A204.1 (cell line): Measurements from ENCODE around the gene TUB.

Experiments
- FAIRE-seq: peaks from 2 replicates; lab custom pipeline; 2012; peaks lifted over from hg19 to GRCh38; lab: Jason Lieb, UNC

TUB gene

DNA sequence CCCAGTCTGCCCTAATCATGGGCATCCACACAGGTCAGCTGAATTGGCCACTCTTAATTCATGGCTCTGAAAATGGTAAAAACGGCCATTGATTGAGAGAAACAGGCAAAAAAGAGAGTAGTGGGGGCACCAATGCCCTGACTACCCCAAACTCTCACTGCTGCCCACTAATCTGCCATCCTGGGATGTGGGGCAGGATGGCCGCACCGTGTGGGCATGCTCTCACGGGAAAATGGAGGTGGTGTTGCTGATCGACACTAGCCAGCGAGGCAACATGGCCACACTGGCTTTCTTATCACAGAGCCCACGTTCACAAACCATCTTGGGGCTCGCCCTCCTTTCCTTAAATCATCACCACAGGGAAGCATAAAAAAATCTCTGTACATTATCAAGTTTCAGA is 11.2 kb upstream of the TUB start:
- no peak for FAIRE-seq

GRCh38 chr11:8070417-8071115 is 10.4 kb upstream of the TUB start:
- FAIRE-seq = peak; percentile 67

DNA sequence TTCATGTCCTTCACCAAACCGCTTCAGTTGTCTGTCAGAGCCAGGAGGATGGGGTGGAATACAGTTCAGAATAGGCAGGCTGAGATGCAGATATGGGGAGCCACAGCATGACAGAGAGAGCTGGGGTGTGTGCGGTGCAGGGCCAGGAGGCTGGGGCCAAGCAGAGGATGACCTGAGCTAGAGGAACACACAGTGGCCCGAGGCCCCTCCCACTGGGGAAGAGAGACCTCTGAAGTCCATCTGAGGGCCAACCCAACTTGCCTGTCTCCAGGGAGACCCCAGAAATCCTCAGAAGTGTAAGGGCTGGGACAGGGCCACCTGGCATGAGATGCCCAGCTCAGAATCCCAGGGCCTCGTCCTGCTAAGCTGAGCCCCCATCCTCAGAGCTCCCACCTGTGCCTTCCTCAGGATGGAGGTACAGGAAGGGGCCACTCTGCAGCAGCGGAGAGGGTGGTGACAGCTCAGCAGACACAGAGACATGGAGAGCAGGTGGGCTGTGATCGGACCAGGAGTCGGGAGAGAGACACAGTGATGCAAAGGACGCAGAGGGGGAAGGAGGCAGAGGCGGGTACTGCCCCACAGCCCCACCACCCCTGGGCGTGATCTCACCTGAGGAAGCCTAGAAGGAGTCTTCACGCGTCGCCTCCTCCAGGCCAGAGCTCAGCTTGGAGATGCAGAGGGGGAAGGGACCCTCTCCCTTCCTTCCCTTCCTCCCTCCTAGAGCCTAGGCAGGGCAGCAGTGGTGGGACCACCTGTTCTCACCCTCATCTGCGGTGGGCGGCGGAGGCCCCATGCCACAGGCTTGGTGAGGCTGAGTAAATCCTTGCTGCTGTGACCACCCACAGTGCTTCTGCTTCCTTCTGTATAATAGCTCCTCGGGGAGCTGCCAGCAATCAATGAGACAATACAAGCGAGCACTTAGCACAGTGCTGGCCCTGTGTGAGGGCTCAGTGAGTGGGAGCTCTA is 9.1 kb upstream of the TUB start:
- no peak for FAIRE-seq

- no peak for FAIRE-seq
These were observed 5.8 kb upstream of the TUB start for GRCh38 chr11:8075119-8075726.

DNA sequence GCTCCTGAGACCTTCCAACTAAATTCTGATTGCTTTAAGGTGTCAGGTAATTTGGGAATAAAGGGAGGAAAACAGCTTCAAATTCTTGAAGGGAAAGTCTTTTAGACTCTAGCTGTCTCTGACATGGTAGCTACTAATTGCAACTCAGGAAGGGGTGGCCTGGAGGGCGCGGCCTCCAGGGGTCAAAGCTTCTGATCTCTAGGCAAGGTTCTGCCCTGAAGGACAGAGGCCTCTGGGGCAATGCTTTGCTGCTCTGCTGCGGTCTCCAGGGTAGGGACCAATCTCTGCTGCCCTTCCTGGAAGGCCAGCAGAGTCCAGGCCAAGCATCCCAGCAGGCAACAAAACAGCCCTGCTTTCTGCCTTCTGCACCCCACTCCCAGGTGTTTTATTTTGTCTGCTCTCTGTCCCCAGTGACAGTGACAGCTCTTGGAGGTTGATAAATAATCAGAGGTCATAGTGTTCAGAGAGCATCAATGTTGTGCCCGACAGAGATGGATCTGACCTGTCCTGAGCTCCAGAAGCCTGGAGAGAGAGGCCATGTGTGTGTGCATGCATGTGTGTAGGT is 1.8 kb upstream of the TUB start:
- no peak for FAIRE-seq

- no peak for FAIRE-seq
These were observed 841 bp upstream of the TUB start for GRCh38 chr11:8080069-8080670.

GRCh38 chr11:8081591-8082250 is 710 bp downstream of the TUB start:
- no peak for FAIRE-seq

- FAIRE-seq = no peak
These were observed 1.5 kb downstream of the TUB start for GRCh38 chr11:8082391-8083087.

- FAIRE-seq = no peak
These were observed 2.0 kb downstream of the TUB start for GRCh38 chr11:8083088-8083395.

- FAIRE-seq = no peak
These were observed 2.9 kb downstream of the TUB start for GRCh38 chr11:8083871-8084281.

- no peak for FAIRE-seq
These were observed 3.3 kb downstream of the TUB start for GRCh38 chr11:8084352-8084751.

GRCh38 chr11:8085011-8085645 is 4.1 kb downstream of the TUB start:
- FAIRE-seq = no peak

GRCh38 chr11:8086001-8086479 is 5.0 kb downstream of the TUB start:
- no peak for FAIRE-seq

DNA sequence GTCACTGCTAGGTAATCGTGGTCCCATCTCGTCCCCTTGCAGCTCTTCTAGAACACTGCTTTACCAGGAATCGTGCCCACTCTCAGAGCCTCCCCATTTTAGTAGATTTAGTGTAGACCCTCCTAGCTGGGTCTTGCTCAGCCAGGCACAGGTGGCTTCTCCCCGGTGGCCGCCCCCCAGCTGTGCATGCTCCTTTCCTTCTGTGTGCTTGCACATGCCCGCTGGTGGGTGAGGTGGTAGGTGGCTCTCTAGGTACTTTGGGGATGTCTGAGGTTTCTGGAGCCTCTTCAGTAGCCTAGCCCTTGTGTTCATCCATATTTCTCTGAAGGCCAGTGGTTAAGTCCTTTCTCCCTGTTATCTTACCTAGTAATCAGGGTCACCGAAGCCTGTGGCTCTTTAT is 5.6 kb downstream of the TUB start:
- FAIRE-seq = no peak

GRCh38 chr11:8087185-8087584 is 6.2 kb downstream of the TUB start:
- FAIRE-seq = no peak

- FAIRE-seq = no peak
These were observed 6.7 kb downstream of the TUB start for GRCh38 chr11:8087756-8088155.

DNA sequence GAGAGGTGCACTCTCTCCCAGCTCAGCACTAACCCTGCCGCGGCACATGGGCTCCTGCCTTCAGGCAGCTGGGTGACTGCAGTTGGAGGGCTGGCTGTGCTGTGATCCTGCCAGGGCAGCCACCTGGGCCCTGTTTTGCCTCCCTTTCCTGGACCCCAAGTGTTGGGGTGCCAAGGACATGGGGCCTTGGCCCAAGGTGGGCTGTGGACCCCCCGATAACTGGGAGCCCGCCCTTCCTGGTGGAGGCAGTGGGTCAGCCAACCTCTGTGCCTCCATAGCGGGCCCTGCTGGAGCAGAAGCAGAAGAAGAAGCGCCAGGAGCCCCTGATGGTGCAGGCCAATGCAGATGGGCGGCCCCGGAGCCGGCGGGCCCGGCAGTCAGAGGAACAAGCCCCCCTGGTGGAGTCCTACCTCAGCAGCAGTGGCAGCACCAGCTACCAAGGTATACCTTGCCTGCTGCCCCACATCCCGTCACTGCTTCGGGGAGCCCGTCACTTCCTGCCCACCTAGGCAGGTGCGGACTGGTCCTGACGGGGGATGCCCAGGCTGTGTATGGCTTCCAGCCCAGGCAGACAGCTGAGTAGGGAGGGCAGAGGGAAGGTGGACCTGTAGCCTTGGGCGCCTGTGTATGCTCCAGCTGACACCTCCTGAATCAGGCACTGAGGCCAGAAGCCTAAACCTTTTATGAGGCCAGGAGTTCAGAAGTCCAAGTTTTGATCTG is 8.9 kb downstream of the TUB start:
- FAIRE-seq = no peak

DNA sequence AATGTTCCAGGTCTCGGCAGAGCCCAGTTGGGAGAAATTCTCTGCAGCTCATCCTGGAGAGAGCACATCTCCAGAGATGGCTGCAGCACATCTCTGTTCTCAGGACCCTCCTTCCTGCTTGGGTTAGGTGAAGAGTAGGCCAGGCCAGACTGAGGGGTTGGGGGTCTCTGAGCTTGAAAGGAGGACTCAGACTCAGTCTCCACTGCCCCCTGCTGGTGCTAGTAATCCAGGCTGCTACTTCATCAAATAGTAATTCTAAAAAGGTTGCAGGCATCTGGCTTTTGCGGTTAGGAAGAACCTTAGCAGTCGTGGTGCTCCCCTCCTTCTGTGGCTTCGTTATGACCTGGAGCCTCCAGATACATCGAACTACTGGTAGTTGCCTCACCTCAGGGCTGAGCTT is 9.7 kb downstream of the TUB start:
- FAIRE-seq = no peak

GRCh38 chr11:8091721-8092120 is 10.7 kb downstream of the TUB start:
- FAIRE-seq = no peak
